Measurements from ENCODE around the gene SULT1A1. TPM values are rescaled to one million over a fixed set of nuclear protein-coding genes. Genes with fewer than 3 reads are reported as not detected.
"Not testable (repeated sequence)": the region's sequence is repeated elsewhere in the genome, so short reads cannot be mapped to it uniquely, and the experiment has no call there.

SULT1A1 gene
- polyA plus RNA-seq, 3 donors: 96.3 to 362 (median 320) TPM

DNA sequence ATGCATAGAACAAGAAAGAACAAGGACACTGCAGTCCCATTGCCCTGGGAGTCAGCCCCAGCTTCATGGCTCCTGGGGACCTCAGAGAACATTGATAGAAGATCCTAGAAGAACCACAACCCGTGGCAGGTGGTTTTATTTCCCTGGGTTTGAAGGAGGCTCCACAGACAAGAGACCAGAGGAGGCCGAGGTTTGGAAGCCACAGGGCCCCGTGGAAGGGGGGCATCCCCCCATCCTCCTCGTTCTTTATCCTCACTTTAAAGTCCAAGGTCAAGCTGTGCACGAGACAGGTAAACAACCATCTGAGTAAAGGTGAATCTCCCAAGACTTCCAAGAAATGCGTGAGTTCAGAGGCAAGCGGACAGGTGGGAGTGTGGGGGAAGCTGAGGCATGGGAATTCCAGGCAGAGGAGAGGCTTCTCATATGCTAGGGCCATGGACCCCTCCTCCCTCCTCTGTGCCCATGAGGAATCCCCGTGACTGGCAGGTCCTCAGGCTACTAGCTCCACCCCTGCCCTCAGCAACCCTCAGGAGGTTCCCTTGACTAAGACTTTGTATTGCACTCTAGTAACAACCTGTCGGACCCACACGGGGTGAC lies 849 bp upstream of the SULT1A1 start:
- peaks cover 9 to 16% of the 10 kb centered on the region in 2 donors for H3K36me3 ChIP-seq (replicated peaks in 1 of 2; ENCODE audit: control insufficient read depth in 1 of 2, insufficient read depth in 2 of 2, low read length in 2 of 2)
- peak overlapping the region; percentile 64 for H3K9ac ChIP-seq (ENCODE audit: insufficient read depth, low read length, poor library complexity, severe bottlenecking)
- no peak for DNase-seq
- H4K20me1 ChIP-seq (ENCODE audit: insufficient read depth, low read length): peaks cover 14% of the 10 kb centered on the region
- peak overlapping the region; percentile 69 for H3K4me2 ChIP-seq (replicated peaks; ENCODE audit: extremely low read depth, low read length, poor library complexity, severe bottlenecking)
- 100% methylated on average over 2 of the region's 10 CpGs for WGBS (ENCODE audit: insufficient coverage)
- no peak overlapping the region for H2AFZ ChIP-seq (ENCODE audit: insufficient read depth, low read depth, low read length, poor library complexity, severe bottlenecking)
- H3K79me2 ChIP-seq (ENCODE audit: insufficient read depth, low read length): peaks cover 31% of the 10 kb centered on the region
- intact Hi-C loops (cut with micrococcal nuclease): no loop called here
- H3K9me3 Mint-ChIP-seq: no peaks in the 10 kb centered on the region
- peak overlapping the region in 1 of 3 experiments; percentile 79 for H3K4me3 ChIP-seq (replicated peaks in 1 of 3; ENCODE audit: low read depth in 2 of 3, low read length in 3 of 3)
- H3K36me3 Mint-ChIP-seq: peaks cover 24 to 33% of the 10 kb centered on the region in 2 donors
- H3K4me3 Mint-ChIP-seq: peak overlapping the region; percentile 91 to 98
- peak overlapping the region; percentile 89 to 97 (median 95) for H3K27ac Mint-ChIP-seq
- TF ChIP-seq, protein P1, sequence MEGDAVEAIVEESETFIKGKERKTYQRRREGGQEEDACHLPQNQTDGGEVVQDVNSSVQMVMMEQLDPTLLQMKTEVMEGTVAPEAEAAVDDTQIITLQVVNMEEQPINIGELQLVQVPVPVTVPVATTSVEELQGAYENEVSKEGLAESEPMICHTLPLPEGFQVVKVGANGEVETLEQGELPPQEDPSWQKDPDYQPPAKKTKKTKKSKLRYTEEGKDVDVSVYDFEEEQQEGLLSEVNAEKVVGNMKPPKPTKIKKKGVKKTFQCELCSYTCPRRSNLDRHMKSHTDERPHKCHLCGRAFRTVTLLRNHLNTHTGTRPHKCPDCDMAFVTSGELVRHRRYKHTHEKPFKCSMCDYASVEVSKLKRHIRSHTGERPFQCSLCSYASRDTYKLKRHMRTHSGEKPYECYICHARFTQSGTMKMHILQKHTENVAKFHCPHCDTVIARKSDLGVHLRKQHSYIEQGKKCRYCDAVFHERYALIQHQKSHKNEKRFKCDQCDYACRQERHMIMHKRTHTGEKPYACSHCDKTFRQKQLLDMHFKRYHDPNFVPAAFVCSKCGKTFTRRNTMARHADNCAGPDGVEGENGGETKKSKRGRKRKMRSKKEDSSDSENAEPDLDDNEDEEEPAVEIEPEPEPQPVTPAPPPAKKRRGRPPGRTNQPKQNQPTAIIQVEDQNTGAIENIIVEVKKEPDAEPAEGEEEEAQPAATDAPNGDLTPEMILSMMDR (IDR thresholded peaks at IDR 0.05): no peak
- H3K4me1 ChIP-seq (ENCODE audit: control insufficient read depth in 1 of 2, insufficient read depth in 2 of 2, low read length in 2 of 2): peaks cover 32 to 38% of the 10 kb centered on the region in 2 donors
- peaks cover 0 to 1% (median 0%) of the 10 kb centered on the region in 3 donors for H3K27me3 Mint-ChIP-seq (ENCODE audit: low read depth in 3 of 3)
- H3K9me3 ChIP-seq (replicated peaks in 1 of 2; ENCODE audit: control insufficient read depth in 1 of 2, insufficient read depth in 1 of 2, low read length in 2 of 2): no peaks in the 10 kb centered on the region
- H3K4me1 Mint-ChIP-seq: peaks cover 44% of the 10 kb centered on the region
- H3K27me3 ChIP-seq (ENCODE audit: control insufficient read depth in 2 of 2, insufficient read depth in 2 of 2, low read length in 2 of 2): no peaks in the 10 kb centered on the region
- peak overlapping the region; percentile 63 to 77 for H3K27ac ChIP-seq (ENCODE audit: low read depth in 1 of 2, low read length in 2 of 2)

DNA sequence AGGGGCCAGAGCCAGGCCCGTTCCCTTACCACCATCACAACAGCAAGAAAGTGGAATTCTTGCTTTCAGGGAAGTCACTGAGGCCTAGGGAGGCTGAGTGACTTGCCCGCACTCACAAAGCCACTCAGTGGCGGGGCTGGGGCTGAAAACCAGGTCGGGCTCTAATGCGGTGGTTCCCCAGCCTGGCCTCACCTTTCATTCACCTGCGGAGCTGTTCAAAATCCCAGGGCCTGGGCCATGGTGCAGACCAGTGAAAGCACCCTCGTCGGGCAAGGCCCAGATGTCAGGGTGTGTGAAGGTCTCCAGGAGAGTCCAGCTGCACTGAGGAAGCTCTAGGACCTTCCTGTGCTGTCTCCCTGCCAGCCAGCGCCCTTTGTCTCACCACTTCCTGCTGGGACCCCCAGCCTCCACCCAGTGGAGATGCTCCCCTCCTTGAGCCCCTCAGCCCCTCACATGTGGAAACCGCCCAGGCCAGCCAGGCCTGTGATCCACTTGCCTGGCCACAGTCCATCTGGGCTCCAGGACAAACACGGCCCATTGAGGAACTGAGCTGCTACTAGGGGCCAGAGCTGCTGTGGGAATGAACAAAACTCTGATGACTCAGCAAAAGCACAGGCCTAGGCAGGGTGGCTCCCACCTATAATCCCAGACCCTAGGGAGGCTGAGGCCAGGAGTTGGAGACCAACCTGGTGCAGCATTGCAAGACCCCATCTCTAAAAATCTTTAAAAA lies 812 bp downstream of the SULT1A1 start:
- H3K79me2 ChIP-seq (ENCODE audit: insufficient read depth, low read length): peaks cover 31% of the 10 kb centered on the region
- Mint-ChIP-seq H3K36me3 (peaks cover 39 to 47% of the 10 kb centered on the region in 2 donors), H3K27ac (peak overlapping the region; percentile 89 to 97 (median 95)), H3K4me1 (peaks cover 41% of the 10 kb centered on the region), H3K4me3 (peak overlapping the region; percentile 91 to 98)
- WGBS (ENCODE audit: insufficient coverage): 54% methylated on average over 3 of the region's 11 CpGs
- H3K27me3 ChIP-seq (ENCODE audit: control insufficient read depth in 2 of 2, insufficient read depth in 2 of 2, low read length in 2 of 2); H3K9me3 ChIP-seq (replicated peaks in 1 of 2; ENCODE audit: control insufficient read depth in 1 of 2, insufficient read depth in 1 of 2, low read length in 2 of 2); H3K27me3 Mint-ChIP-seq (ENCODE audit: low read depth in 3 of 3); intact Hi-C loops (cut with micrococcal nuclease); H2AFZ ChIP-seq (ENCODE audit: insufficient read depth, low read depth, low read length, poor library complexity, severe bottlenecking); H3K9me3 Mint-ChIP-seq: not testable (repeated sequence)
- H3K27ac ChIP-seq (ENCODE audit: low read depth in 1 of 2, low read length in 2 of 2): peak overlapping the region; percentile 45 to 77
- peaks cover 18 to 27% of the 10 kb centered on the region in 2 donors for H3K36me3 ChIP-seq (replicated peaks in 1 of 2; ENCODE audit: control insufficient read depth in 1 of 2, insufficient read depth in 2 of 2, low read length in 2 of 2)
- peak overlapping the region; percentile 64 for H3K9ac ChIP-seq (ENCODE audit: insufficient read depth, low read length, poor library complexity, severe bottlenecking)
- H4K20me1 ChIP-seq (ENCODE audit: insufficient read depth, low read length): peaks cover 18% of the 10 kb centered on the region
- H3K4me1 ChIP-seq (ENCODE audit: control insufficient read depth in 1 of 2, insufficient read depth in 2 of 2, low read length in 2 of 2): peaks cover 32 to 38% of the 10 kb centered on the region in 2 donors
- H3K4me3 ChIP-seq (replicated peaks in 1 of 3; ENCODE audit: low read depth in 2 of 3, low read length in 3 of 3): peak overlapping the region; percentile 46 to 79 (median 56)
- peak in 2 of 3 donors; percentile 52 to 78 for DNase-seq
- H3K4me2 ChIP-seq (replicated peaks; ENCODE audit: extremely low read depth, low read length, poor library complexity, severe bottlenecking): peak overlapping the region; percentile 69

DNA sequence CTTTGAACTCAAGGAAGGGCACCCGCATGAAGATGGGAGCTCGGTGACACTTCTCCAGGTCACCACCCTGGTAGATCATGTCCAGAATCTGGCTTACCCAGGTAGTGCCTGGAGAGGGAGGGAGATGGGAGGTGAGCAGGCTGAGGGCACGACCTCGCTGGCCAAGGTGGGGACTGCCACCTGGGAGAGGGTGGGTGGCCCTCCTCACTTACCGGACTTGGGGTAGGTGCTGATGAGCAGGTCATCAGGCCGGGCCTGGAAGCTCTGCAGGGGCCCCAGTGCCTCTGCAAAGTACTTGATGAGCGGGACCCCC lies 1.4 kb downstream of the SULT1A1 start:
- no CpG with 5 or more reads among the region's 7 CpGs for WGBS (ENCODE audit: insufficient coverage)

More for the DNA sequence above, 1.4 kb downstream of the SULT1A1 start:
- Histone ChIP-seq H3K36me3 (replicated peaks in 1 of 2; ENCODE audit: control insufficient read depth in 1 of 2, insufficient read depth in 2 of 2, low read length in 2 of 2) (peaks cover 18 to 28% of the 10 kb centered on the region in 2 donors), H4K20me1 (ENCODE audit: insufficient read depth, low read length) (peaks cover 18% of the 10 kb centered on the region), H3K4me2 (replicated peaks; ENCODE audit: extremely low read depth, low read length, poor library complexity, severe bottlenecking) (peak overlapping the region; percentile 15), H3K4me1 (ENCODE audit: control insufficient read depth in 1 of 2, insufficient read depth in 2 of 2, low read length in 2 of 2) (peaks cover 32 to 38% of the 10 kb centered on the region in 2 donors), H3K79me2 (ENCODE audit: insufficient read depth, low read length) (peaks cover 31% of the 10 kb centered on the region), H3K4me3 (replicated peaks in 1 of 3; ENCODE audit: low read depth in 2 of 3, low read length in 3 of 3) (peak overlapping the region in 1 of 3 experiments; percentile 79), H3K27ac (ENCODE audit: low read depth in 1 of 2, low read length in 2 of 2) (peak overlapping the region in 1 of 2 donors; percentile 77)
- H3K9ac ChIP-seq (ENCODE audit: insufficient read depth, low read length, poor library complexity, severe bottlenecking); intact Hi-C loops (cut with micrococcal nuclease); H2AFZ ChIP-seq (ENCODE audit: insufficient read depth, low read depth, low read length, poor library complexity, severe bottlenecking); H3K9me3 Mint-ChIP-seq; H3K27me3 ChIP-seq (ENCODE audit: control insufficient read depth in 2 of 2, insufficient read depth in 2 of 2, low read length in 2 of 2); DNase-seq; H3K27me3 Mint-ChIP-seq (ENCODE audit: low read depth in 3 of 3); H3K9me3 ChIP-seq (replicated peaks in 1 of 2; ENCODE audit: control insufficient read depth in 1 of 2, insufficient read depth in 1 of 2, low read length in 2 of 2): not testable (repeated sequence)
- peak overlapping the region in 6 of 7 donors; percentile 27 to 96 (median 68) for H3K27ac Mint-ChIP-seq
- peaks cover 44% of the 10 kb centered on the region for H3K4me1 Mint-ChIP-seq
- peaks cover 45 to 53% of the 10 kb centered on the region in 2 donors for H3K36me3 Mint-ChIP-seq
- H3K4me3 Mint-ChIP-seq: peak overlapping the region in 1 of 2 donors; percentile 57

Data from CD14-positive monocyte (primary cell).